ENCODE results near the gene TLE4.
"Not testable (repeated sequence)": the region's sequence is repeated elsewhere in the genome, so short reads cannot be mapped to it uniquely, and the experiment has no call there.

TLE4 gene

DNA sequence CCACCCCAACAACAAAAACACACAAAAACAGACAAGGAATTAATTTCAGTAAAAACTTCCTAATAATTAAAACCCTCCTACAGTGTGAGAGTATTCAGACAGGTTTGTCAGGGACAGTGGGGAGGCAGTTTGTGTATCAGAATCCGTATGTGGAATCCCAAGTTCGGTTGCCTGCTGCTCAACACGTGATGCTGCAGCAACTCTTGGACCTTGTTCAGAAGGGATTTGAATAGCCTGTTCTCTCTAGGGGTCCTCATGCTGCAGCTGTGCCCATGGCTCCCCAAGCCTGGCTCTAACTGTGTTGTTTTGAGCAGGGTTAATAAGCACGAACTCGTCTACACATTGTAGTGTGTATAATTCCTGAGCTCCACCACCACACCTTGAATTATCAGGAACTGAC lies 28.7 kb downstream of the TLE4 start:
- no peak overlapping the region for H3K4me3 ChIP-seq (ENCODE audit: low read depth, low read length)
- TF ChIP-seq, protein P1, sequence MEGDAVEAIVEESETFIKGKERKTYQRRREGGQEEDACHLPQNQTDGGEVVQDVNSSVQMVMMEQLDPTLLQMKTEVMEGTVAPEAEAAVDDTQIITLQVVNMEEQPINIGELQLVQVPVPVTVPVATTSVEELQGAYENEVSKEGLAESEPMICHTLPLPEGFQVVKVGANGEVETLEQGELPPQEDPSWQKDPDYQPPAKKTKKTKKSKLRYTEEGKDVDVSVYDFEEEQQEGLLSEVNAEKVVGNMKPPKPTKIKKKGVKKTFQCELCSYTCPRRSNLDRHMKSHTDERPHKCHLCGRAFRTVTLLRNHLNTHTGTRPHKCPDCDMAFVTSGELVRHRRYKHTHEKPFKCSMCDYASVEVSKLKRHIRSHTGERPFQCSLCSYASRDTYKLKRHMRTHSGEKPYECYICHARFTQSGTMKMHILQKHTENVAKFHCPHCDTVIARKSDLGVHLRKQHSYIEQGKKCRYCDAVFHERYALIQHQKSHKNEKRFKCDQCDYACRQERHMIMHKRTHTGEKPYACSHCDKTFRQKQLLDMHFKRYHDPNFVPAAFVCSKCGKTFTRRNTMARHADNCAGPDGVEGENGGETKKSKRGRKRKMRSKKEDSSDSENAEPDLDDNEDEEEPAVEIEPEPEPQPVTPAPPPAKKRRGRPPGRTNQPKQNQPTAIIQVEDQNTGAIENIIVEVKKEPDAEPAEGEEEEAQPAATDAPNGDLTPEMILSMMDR (IDR thresholded peaks at IDR 0.05; ENCODE audit: insufficient read depth, low read depth, low read length, missing control alignments), result no peak
- DNase-seq (ENCODE audit: low read depth), result no peak

DNA sequence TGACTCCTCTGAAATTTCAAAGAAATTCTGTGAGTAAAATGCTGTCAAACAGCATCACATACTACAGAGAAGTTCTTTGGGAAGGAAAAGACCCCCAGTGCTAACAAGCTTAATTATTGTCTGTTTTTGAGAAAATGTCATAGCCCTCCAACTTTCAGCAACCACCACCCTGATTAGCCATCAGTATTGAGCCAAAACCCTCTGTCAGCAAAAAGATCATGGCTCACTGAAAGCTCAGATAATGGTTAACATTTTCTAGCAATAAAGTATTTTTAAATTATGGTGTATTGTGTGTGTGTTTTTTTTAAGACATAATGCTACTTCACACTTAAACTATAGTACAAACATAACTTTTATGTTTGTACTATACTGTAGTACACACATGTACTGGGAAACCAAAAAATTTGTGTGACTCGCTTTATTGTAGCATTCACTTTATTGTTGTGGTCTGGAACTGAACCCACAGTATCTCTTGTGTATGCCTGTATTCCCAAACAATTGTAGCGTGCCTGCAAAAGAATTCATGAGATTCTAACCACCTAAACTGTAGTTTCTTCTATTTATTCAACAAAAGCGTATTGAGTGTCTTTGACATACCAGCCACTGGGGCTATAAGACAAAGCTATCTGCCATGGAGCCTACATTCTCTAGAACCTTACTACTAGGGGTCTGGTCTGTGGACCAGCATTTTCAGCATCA lies 31.6 kb downstream of the TLE4 start:
- DNase-seq (ENCODE audit: low read depth), result no peak
- TF ChIP-seq, protein P1 (IDR thresholded peaks at IDR 0.05; ENCODE audit: insufficient read depth, low read depth, low read length, missing control alignments), result no peak
- no peak overlapping the region for H3K4me3 ChIP-seq (ENCODE audit: low read depth, low read length)

DNA sequence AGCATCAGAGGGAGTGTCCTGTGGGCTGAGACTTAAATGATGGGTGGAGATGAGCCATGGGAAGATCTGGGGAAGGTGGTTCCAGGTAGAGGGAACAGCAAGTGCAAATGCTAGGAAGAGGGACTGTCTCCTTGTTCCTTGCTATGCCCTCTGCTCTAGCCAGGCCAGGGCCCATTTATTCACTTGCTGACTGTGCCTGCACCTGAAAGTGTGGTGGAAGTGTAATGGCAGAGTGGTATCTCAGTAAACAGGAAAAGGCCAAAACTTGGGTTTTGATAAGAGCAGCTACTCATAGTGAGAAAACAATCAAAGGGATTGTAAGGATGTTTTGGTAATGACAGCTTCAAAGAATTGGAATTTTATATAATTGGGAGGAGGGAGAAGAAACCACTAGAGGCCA lies 32.4 kb downstream of the TLE4 start:
- H3K4me3 ChIP-seq (ENCODE audit: low read depth, low read length), result no peak overlapping the region
- TF ChIP-seq, protein P1 (IDR thresholded peaks at IDR 0.05; ENCODE audit: insufficient read depth, low read depth, low read length, missing control alignments), result no peak
- DNase-seq (ENCODE audit: low read depth), result no peak

DNA sequence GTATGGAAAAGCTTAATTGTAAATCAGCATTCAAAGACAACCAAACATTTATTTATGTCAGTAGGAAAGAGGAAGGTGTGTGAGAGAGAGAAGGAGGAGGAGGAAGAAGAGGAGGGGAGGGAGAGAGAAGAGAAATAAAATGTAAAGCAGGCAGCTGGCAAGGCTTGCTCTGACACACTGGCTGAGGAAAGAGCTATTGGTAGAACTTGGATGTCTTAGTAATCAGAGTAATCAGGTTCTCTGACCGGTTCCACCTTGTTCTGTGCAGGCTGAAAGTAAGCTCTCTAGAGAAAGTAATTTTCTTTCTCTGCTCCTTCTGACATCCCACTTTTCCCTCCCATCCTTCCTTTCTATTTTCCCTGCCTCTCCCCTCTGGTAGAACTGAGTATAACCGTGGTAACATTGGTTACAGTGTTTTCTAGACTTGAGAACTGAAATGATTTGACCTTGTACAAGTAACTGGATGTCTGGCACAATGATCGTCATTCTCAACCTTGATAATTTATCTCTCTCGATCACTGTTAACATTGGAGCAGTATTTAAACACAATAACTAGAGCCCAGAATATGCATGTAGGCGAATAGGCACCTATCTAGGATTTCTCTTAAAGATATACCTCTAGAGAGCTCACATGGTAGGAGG lies 33.3 kb downstream of the TLE4 start:
- no peak overlapping the region for H3K4me3 ChIP-seq (ENCODE audit: low read depth, low read length)
- no peak for DNase-seq (ENCODE audit: low read depth)
- TF ChIP-seq, protein P1 (IDR thresholded peaks at IDR 0.05; ENCODE audit: insufficient read depth, low read depth, low read length, missing control alignments), result no peak

DNA sequence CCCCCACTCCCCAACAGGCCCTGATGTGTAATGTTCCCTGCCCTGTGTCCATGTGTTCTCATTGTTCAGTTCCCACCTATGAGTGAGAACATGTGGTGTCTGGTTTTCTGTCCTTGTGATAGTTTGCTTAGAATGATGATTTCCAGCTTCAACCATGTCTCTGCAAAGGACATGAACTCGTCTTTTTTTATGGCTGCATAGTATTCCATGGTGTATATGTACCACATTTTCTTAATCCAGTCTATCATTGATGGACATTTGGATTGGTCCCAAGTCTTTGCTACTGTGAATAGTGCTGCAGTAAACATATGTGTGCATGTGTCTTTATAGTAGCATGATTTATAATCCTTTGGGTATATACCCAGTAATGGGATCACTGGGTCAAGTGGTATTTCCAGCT lies 34.8 kb downstream of the TLE4 start:
- DNase-seq (ENCODE audit: low read depth); H3K4me3 ChIP-seq (ENCODE audit: low read depth, low read length): not testable (repeated sequence)

DNA sequence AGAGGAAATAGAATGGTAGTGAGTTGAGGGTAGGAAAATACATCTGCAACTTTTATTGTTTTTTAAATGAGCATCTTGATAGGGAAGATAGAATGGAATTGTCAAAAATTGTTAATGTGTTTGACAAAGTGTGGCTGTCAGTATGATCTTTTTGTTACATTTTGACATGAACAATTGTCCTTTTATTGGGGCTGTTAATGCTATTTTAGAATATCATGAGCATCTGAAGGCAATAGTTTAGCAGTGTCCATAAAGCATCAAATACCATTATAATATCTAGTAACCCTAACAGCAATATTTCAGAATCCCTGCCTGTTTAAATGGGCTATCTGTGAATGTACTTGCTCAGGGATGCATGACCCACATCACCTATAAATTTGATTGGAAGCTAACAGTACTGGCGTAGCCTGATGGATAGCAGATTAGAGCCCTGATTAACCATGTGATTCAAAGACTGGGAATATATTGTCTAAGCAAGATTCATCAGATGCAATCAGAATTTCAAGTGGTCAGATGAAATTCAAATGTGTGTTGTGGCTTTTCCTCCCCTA lies 37.8 kb downstream of the TLE4 start:
- H3K4me3 ChIP-seq (ENCODE audit: low read depth, low read length), result no peak overlapping the region
- DNase-seq (ENCODE audit: low read depth), result no peak
- TF ChIP-seq, protein P1 (IDR thresholded peaks at IDR 0.05; ENCODE audit: insufficient read depth, low read depth, low read length, missing control alignments), result no peak

DNA sequence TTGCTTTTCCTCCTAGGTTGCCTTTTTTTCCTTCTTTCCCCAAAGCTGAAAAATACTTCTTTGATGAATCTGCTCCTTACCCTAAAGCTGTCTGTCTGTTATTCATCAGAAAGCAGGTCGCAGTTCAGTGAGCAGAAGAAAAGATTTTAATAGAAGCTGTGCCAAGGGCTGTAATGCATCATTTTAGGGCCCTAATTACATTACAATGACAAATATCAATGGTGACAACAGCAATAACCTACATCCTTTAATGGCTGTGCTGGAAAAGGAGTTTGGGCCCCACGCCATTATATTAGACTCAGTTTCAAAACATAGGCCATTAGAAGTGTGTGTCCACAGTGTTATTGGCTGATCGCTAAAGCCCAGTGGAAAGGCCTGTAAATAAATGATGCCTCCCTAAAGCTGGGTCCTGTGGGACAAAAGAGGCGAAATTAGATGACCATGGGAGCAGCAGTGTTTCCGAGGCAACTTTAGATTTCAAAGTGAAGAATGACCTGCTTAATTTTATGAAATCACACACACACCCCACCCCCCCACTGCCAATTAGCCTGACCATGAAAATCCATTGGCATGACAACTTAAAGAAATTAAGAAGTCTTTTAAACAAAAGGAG lies 38.4 kb downstream of the TLE4 start:
- TF ChIP-seq, protein P1 (IDR thresholded peaks at IDR 0.05; ENCODE audit: insufficient read depth, low read depth, low read length, missing control alignments), result no peak
- no peak for DNase-seq (ENCODE audit: low read depth)
- no peak overlapping the region for H3K4me3 ChIP-seq (ENCODE audit: low read depth, low read length)
